ENCODE measurements around the gene RMI1.

GRCh38 chr9:83986765-83987401 lies 6.3 kb downstream of the RMI1 start:
- TF ChIP-seq POLR2A (IDR thresholded peaks at IDR 0.05; ENCODE audit: low read length) (no peak), GATA1 (IDR thresholded peaks at IDR 0.05; ENCODE audit: low read depth, low read length) (no peak)
